T-cell (primary cell): Measurements from ENCODE around the gene FTH1. TPM values are rescaled to one million over a fixed set of nuclear protein-coding genes. Genes with fewer than 3 reads are reported as not detected.

Experiments used
- ATAC-seq, 4 experiments: fragments of 200-7000 bp in 3 of 4; fragments of 150-1000 bp in 1 of 4; cut with Tn5 transposase; replicated peaks in 1 of 4; 1 replicate in 3 of 4; 2 replicates in 1 of 4; pipeline ENCODE4 v1.10.0; 2021; ENCODE audit warnings: moderate library complexity in 3 of 4, mild to moderate bottlenecking in 2 of 4, moderate number of reproducible peaks in 1 of 4
- CTCF ChIA-PET, 2 donors: fragments of 300-600 bp; sonication (Branson Sonifier 250); formaldehyde crosslinking; loops; one replicate each; lab custom pipeline; 2022; ENCODE audit warnings: antibody characterized with exemption in 2 of 2; lab: Charles Lee
- POLR2A ChIA-PET, 2 donors: fragments of 300-600 bp; sonication (Branson Sonifier 250); formaldehyde crosslinking; loops; one replicate each; lab custom pipeline; 2022; ENCODE audit warnings: antibody characterized with exemption in 2 of 2; lab: Charles Lee
- DNase-seq, 35 experiments: peaks; one replicate each; pipeline versions ENCODE4 v3.0.0 to v3.0.0-alpha.2; 2013 to 2023
- H3K27ac ChIP-seq: one replicate; pipeline ENCODE4 v1.5.1; 2013; ENCODE audit warnings: low read length
- H3K27me3 ChIP-seq, 2 experiments: replicated peaks in 1 of 2; 1 replicate in 1 of 2; 2 replicates in 1 of 2; pipeline versions ENCODE4 v1.6.1 to v1.7.0; 2013; ENCODE audit warnings: low read length in 1 of 2, mixed read lengths in 1 of 2; ENCODE audit not compliant: control insufficient read depth in 2 of 2, insufficient read depth in 2 of 2; ENCODE audit errors: extremely low read depth in 1 of 2
- H3K36me3 ChIP-seq, 2 donors: 1 replicate in 1 of 2; 2 replicates in 1 of 2; pipeline versions ENCODE4 v1.6.1 to v1.7.0; 2013; ENCODE audit warnings: low read length in 1 of 2; ENCODE audit not compliant: control insufficient read depth in 2 of 2, insufficient read depth in 1 of 2; ENCODE audit errors: extremely low read depth in 1 of 2
- H3K4me1 ChIP-seq, 2 experiments: 1 replicate in 1 of 2; 2 replicates in 1 of 2; pipeline versions ENCODE4 v1.6.1 to v1.7.0; 2013; ENCODE audit warnings: low read length in 2 of 2, mixed read lengths in 1 of 2; ENCODE audit not compliant: insufficient read depth in 2 of 2, control insufficient read depth in 1 of 2; ENCODE audit errors: extremely low read depth in 1 of 2
- H3K4me3 ChIP-seq, 2 donors: 1 replicate in 1 of 2; 2 replicates in 1 of 2; pipeline versions ENCODE4 v1.5.1 to v1.7.0; 2013; ENCODE audit warnings: mild to moderate bottlenecking in 2 of 2, low read length in 1 of 2, moderate library complexity in 1 of 2; ENCODE audit not compliant: control insufficient read depth in 1 of 2; ENCODE audit errors: extremely low read depth in 1 of 2
- H3K9me3 ChIP-seq: 2 replicates; pipeline ENCODE4 v1.7.0; 2013
- H3K27ac Mint-ChIP-seq, 2 donors: one replicate each; pipeline ENCODE4 v1.8.0; 2020 to 2021; ENCODE audit warnings: mild to moderate bottlenecking in 2 of 2, mixed read lengths in 2 of 2
- H3K27me3 Mint-ChIP-seq, 2 donors: one replicate each; pipeline ENCODE4 v1.8.0; 2021 to 2022; ENCODE audit warnings: mixed read lengths in 2 of 2
- H3K36me3 Mint-ChIP-seq: one replicate; pipeline ENCODE4 v1.8.0; 2021; ENCODE audit warnings: mixed read lengths
- H3K4me1 Mint-ChIP-seq, 3 donors: one replicate each; pipeline ENCODE4 v1.8.0; 2020 to 2022; ENCODE audit warnings: mixed read lengths in 3 of 3, mild to moderate bottlenecking in 1 of 3
- H3K4me3 Mint-ChIP-seq, 3 donors: one replicate each; pipeline ENCODE4 v1.8.0; 2020 to 2022; ENCODE audit warnings: mild to moderate bottlenecking in 3 of 3, mixed read lengths in 3 of 3, moderate library complexity in 3 of 3
- H3K9me3 Mint-ChIP-seq, 3 donors: one replicate each; pipeline ENCODE4 v1.8.0; 2020 to 2022; ENCODE audit warnings: mixed read lengths in 3 of 3
- WGBS: methylation state at CpG from one replicate; pipeline ENCODE4 v1.1.5; 2013; ENCODE audit warnings: missing lambda C conversion rate; ENCODE audit not compliant: insufficient coverage; 5-methylcytosine and 5-hydroxymethylcytosine counted together
- total RNA-seq, 35 experiments: library from RNA in 6 of 35; stranded (reverse) in 6 of 35; fragments of 120-200 nt in 1 of 35; gene quantifications; one replicate each; pipeline versions ENCODE4 v1.2.1 to v1.2.4 and lab custom pipeline; 2013 to 2026

Gene FTH1
- total RNA-seq, 5 donors from 2014 or later (not counting 1 experiment from before 2014, with no cell fraction given) = 575 to 1,574 (median 654) TPM

- Histone ChIP-seq H3K9me3 (no peaks in the 10 kb centered on the region), H3K36me3 (no peaks in the 10 kb centered on the region), H3K27me3 (peaks cover 0 to 62% of the 10 kb centered on the region in 2 experiments), H3K4me1 (peaks cover 4 to 17% of the 10 kb centered on the region in 2 experiments), H3K4me3 (no peak overlapping the region), H3K27ac (no peak overlapping the region)
- Mint-ChIP-seq H3K27me3 (peaks cover 5 to 30% of the 10 kb centered on the region in 2 donors), H3K4me1 (peaks cover 0 to 6% (median 0%) of the 10 kb centered on the region in 3 donors), H3K27ac (no peak overlapping the region), H3K4me3 (no peak overlapping the region), H3K36me3 (no peaks in the 10 kb centered on the region), H3K9me3 (no peaks in the 10 kb centered on the region)
- POLR2A ChIA-PET = interaction anchor here in 1 of 2 donors (0.6 kb wide), 1 partner anchor 84 kb away, joined by 3 read pairs; no protein-coding TSS in a partner anchor
- DNase-seq = no peak
- no peak for ATAC-seq
- 90% methylated on average over 2 of the region's 3 CpGs for WGBS
- CTCF ChIA-PET = interaction anchor here in 1 of 2 donors (0.7 kb wide), 1 partner anchor 151 kb away, joined by 6 read pairs; no protein-coding TSS in a partner anchor
Observed at GRCh38 chr11:61952882-61953281, 14.6 kb downstream of the FTH1 start.

- POLR2A ChIA-PET = interaction anchor here in 1 of 2 donors (0.6 kb wide), 1 partner anchor 11 kb away, joined by 3 read pairs; no protein-coding TSS in a partner anchor
Observed at GRCh38 chr11:61951484-61952135, 15.8 kb downstream of the FTH1 start.

GRCh38 chr11:61950035-61950547 is 17.3 kb downstream of the FTH1 start, which contains the start of gene BEST1:
Gene BEST1, plus strand, starts transcription at chr11:61950351. Its CDS starts 1,456 bp downstream, at chr11:61951807.
- DNase-seq (no peak), ATAC-seq (no peak)
- Mint-ChIP-seq H3K4me3 (no peak within 1 kb of the TSS), H3K36me3 (no peaks in the 10 kb centered on the region), H3K27me3 (peaks cover 4 to 19% of the 10 kb centered on the region in 2 donors), H3K4me1 (peaks cover 0 to 2% (median 0%) of the 10 kb centered on the region in 3 donors), H3K27ac (no peak within 1 kb of the TSS), H3K9me3 (no peaks in the 10 kb centered on the region)
- no peaks in the 10 kb centered on the region for H3K36me3 ChIP-seq
- POLR2A ChIA-PET = interaction anchor here (0.5 to 0.7 kb wide), 3 partner anchors 48 to 157 kb away, joined by 4 to 6 read pairs (median 6); partner anchors contain the start of gene FEN1 (in 1 of the 2)
- whole genome bisulfite sequencing = 94% methylated on average over 7 of the region's 8 CpGs
- peaks cover 0 to 60% of the 10 kb centered on the region in 2 experiments for H3K27me3 ChIP-seq
- peaks cover under 1 to 10% of the 10 kb centered on the region in 2 experiments for H3K4me1 ChIP-seq
- H3K4me3 ChIP-seq = no peak within 1 kb of the TSS
- no peak within 1 kb of the TSS for H3K27ac ChIP-seq
- CTCF ChIA-PET = interaction anchor here (0.6 to 6.3 kb wide), 4 partner anchors 10 to 132 kb away, joined by 3 to 64 read pairs (median 6); no protein-coding TSS in a partner anchor
- H3K9me3 ChIP-seq = no peaks in the 10 kb centered on the region

More at GRCh38 chr11:61951484-61952135, 15.8 kb downstream of the FTH1 start:
- no peak overlapping the region for H3K4me3 ChIP-seq
- Mint-ChIP-seq H3K4me3 (no peak overlapping the region), H3K27me3 (peaks cover 5 to 30% of the 10 kb centered on the region in 2 donors), H3K4me1 (peaks cover 0 to 6% (median 0%) of the 10 kb centered on the region in 3 donors), H3K36me3 (no peaks in the 10 kb centered on the region), H3K9me3 (no peaks in the 10 kb centered on the region), H3K27ac (no peak overlapping the region)
- H3K4me1 ChIP-seq = peaks cover 4 to 21% of the 10 kb centered on the region in 2 experiments
- WGBS = 85% methylated on average over 6 of the region's 11 CpGs
- no peaks in the 10 kb centered on the region for H3K36me3 ChIP-seq
- no peak overlapping the region for H3K27ac ChIP-seq
- H3K27me3 ChIP-seq = peaks cover 0 to 67% of the 10 kb centered on the region in 2 experiments
- no peaks in the 10 kb centered on the region for H3K9me3 ChIP-seq
- DNase-seq (no peak), ATAC-seq (no peak)
- CTCF ChIA-PET = interaction anchor here in 1 of 2 donors (6.3 kb wide), 1 partner anchor 130 kb away, joined by 64 read pairs; no protein-coding TSS in a partner anchor

GRCh38 chr11:61949169-61950034 is 18.0 kb downstream of the FTH1 start:
- H3K4me1 Mint-ChIP-seq = no peaks in the 10 kb centered on the region
- Histone ChIP-seq H3K27ac (no peak overlapping the region), H3K9me3 (no peaks in the 10 kb centered on the region), H3K36me3 (no peaks in the 10 kb centered on the region), H3K27me3 (peaks cover 0 to 53% of the 10 kb centered on the region in 2 experiments), H3K4me3 (no peak overlapping the region), H3K4me1 (peaks cover 0 to 6% of the 10 kb centered on the region in 2 experiments)
- H3K27ac Mint-ChIP-seq = no peak overlapping the region
- POLR2A ChIA-PET = interaction anchor here in 1 of 2 donors (0.5 to 0.7 kb wide), 2 partner anchors 49 to 87 kb away, joined by 4 to 6 read pairs; no protein-coding TSS in a partner anchor
- no peak overlapping the region for H3K4me3 Mint-ChIP-seq
- no peaks in the 10 kb centered on the region for H3K36me3 Mint-ChIP-seq
- CTCF ChIA-PET = interaction anchor here (0.6 to 6.3 kb wide), 4 partner anchors 10 to 132 kb away, joined by 3 to 64 read pairs (median 6); no protein-coding TSS in a partner anchor
- 48% methylated on average over 4 of the region's 9 CpGs for WGBS
- no peaks in the 10 kb centered on the region for H3K9me3 Mint-ChIP-seq
- DNase-seq = peak in 3 of 35 experiments; percentile 17 to 47 (median 44)
- peak in 1 of 4 experiments; percentile 19 for ATAC-seq
- peaks cover 0 to 12% of the 10 kb centered on the region in 2 donors for H3K27me3 Mint-ChIP-seq

- DNase-seq (no peak), ATAC-seq (no peak)
- Histone ChIP-seq H3K36me3 (no peaks in the 10 kb centered on the region), H3K4me3 (no peak overlapping the region), H3K9me3 (no peaks in the 10 kb centered on the region), H3K27me3 (peaks cover 0 to 49% of the 10 kb centered on the region in 2 experiments), H3K4me1 (peaks cover 0 to 6% of the 10 kb centered on the region in 2 experiments), H3K27ac (no peak overlapping the region)
- WGBS = 90% methylated on average over 2 of the region's 7 CpGs
- Mint-ChIP-seq H3K27ac (no peak overlapping the region), H3K36me3 (no peaks in the 10 kb centered on the region), H3K4me1 (no peaks in the 10 kb centered on the region), H3K9me3 (no peaks in the 10 kb centered on the region), H3K27me3 (peaks cover 0 to 4% of the 10 kb centered on the region in 2 donors), H3K4me3 (no peak overlapping the region)
- ChIA-PET POLR2A (no interaction called here), CTCF (interaction anchor here (0.5 to 6.3 kb wide), 16 partner anchors 19 to 310 kb away, joined by 3 to 64 read pairs (median 7); no protein-coding TSS in a partner anchor)
Observed at GRCh38 chr11:61948505-61948904, 18.9 kb downstream of the FTH1 start.
